Activated effector memory CD4-positive, alpha-beta T cell treated with Interleukin-2 at 50 U/mL for 16 hours (primary cell): ENCODE results near the gene IL21.
"Not testable (repeated sequence)": the region's sequence is repeated elsewhere in the genome, so short reads cannot be mapped to it uniquely, and the experiment has no call there.

Source experiments
- DNase-seq: peaks from one replicate; pipeline ENCODE4 v3.0.0-alpha.2; 2020

IL21 gene

DNA sequence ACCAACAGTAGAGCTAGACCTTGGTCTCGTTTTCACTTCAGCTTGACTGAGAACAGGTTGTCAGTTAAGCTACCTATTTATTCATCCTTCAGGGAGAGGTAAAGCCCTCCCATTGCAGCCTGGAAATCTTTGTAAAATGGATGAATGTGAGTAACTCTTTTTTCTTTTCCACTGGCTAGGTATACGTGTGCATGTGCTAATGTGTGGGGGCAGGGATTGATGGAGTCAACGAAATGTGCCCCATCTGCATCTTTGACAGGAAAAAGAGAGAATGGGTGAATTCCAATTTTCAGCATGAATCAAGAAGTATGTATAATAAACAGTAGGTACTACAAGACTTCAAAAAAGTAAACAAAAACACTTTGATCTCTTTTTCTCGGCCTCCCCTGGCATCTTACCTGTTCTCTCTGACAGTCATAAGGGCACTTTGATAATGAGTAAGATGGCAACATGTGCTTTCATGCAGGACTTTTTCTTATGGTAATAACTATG is at the start of gene IL21:
IL21 (minus strand) TSS at position 51 of the 492 bp plus-strand sequence. CDS start 55 bp downstream, outside the sequence.
- DNase-seq: no peak

DNA sequence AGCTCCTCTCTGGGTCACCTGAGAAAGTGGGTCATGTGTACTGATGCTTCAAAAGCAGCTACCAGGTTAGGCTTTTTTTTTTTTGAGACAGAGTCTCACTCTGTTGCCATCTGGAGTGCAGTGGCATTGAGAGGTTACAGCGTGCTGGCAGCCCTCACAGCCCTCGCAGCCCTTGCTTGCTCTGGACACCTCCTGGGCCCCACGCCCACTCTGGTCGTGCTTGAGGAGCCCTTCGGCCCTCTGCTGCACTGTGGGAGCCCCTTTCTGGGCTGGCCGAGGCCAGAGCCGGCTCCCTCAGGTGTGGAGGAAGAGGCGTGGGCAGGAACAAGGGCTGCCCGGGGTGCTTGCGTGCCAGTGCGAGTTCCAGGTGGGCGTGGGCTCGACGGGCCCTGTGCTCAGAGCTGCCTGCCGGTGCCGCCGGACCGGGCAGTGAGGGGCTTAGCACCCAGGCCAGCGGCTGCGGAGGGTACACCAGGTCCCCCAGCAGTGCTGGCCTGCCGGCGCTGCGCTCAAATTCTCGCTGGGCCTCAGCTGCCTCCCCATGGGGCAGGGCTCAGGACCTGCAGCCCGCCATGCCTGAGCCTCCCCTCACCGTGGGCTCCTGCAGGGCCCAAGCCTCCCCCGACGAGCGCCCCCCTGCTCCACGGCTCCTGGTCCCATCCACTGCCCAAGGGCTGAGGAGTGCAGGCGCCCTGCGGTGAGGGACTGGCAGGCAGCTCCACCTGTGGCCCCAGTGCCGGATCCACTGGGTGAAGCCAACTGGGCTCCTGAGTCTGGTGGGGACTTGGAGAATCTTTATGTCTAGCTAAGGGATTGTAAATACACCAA is 49.3 kb upstream of the IL21 start:
- DNase-seq: no peak

DNA sequence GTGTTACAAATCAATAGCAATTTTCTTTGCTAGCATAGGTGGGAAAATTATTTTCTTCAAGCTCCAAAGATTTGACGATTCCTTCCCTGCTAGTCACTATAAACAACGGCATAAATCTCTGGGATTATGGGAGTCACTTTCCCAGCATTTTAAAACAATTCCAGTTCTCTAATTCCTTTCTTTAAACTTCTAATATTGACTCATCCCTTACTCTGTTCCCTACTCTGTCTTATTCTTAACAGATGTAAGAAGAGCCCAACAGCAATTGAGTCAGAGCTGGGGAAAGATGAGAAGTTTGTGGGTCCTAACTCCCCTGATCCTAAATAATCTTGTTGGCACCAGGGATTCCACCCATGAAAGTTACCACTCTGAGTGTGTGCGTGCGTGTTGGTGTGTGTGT is 47.4 kb upstream of the IL21 start:
- no peak for DNase-seq

DNA sequence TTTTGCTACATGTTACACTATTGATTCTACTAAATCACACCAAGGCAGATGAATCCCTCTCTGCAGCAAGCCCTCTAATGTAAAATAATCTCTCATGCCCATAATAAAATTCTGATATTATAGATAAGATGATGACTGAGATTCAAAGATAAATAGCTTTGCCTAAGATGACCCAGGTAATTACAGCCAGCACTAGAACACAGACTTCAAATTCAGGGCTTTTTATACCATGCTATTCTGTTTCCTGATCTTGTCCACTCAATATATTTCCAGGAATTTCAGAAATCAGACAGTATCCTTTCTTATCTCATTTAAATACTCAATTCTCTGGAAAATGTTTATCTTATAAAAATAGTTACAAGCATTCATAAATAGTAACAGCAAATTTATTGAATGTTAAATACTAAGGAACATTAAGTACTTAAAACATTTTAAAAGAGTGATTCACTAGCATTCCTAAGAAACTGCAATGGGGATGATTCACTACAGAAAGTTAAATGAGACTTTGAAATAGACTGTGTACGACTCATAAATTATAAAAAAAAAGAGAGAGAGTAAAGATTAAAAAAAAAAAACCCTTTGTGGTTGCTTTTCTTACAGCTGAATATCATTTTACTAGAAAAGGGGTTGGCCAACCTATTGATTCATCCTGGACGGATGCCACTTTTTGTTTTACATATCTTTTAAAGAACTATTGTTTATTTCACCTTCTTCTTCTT is 45.8 kb upstream of the IL21 start:
- no peak for DNase-seq

DNA sequence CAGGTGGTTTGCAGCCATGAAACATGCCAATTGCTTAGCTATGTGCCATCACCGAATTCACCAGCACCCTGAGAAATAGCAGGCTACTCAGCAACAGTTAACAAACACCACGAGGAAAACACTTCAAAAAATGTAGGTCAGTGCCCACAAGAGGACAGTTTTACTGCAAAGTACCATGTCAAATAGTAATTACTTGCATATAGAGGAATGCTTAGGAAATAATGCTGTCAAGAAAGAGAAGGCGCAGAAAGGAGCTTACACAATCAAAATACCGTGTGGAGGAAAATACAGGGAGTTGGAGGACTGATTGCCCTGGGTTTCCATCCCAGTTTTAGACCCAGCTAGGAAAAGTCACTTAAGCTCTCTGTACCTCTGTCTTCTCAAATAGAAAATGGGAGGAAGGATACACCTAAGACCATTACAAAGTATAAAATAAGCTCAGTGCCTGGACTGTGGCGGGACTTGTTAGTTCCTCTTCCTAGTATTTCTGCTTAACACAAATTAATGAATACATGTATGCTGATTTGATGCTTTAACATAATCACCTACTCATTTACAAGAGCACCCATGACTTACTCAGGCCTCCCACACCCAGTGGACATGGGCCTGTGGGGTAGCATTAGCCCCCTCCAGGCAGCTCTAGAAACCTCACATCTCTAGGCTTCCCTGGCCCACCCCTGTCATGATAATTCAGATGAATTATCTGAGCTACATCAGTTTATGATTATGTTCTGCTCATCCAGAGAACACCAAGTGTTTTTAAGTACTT is 44.5 kb upstream of the IL21 start:
- DNase-seq: no peak

DNA sequence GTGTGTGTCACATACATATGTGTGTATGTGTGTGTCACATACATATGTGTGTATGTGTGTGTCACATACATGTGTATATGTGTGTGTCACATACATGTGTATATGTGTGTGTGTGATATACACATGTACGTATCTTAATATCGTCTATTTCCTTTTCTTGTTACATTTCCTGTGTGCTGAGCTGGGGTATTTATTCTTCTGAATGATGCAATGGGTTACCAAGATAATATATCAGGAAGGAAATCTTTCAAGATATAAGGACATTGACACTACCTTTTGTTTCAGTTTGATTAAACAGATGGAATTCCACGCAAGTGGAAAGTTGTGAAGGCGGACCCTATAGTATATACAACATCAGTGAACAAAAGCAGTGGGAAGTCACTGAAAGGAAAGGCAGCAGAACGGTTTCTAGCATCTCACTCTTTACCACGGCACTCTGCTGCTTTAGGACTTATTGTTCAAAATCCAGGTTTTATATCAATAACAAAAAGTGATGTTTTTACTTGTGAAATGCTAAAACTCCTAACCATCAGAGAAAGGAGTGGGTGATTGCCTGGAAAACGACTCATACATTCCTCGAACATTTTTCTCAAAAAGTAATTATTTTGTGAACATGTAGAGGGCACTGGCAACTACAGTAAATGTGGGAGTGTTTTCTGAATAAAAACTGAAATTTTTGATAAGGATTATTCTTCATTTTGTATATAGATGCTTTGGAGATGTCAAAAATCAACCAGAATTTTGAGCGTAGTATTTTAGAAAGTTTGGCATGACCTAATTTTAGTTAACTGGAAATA is 43.1 kb upstream of the IL21 start:
- no peak for DNase-seq

DNA sequence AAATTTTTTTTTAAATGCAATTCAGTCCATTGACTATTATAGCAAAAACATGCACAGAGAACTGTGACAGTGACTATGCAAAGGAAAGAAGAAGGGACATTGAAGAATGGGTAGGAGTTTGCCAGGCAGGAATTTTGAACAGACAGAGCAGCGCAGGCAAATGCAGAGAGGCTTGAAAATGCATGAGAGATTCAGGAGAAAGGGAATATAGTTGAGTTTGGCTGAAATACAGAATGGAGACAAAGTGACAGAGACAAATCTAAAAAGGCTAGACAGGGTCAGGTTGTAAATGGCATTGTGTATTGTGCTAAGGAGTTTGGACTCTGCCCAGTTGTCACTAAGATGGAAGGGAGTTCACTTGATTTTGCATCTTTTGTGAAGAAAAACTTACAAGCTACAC is 42.4 kb upstream of the IL21 start:
- DNase-seq: no peak

DNA sequence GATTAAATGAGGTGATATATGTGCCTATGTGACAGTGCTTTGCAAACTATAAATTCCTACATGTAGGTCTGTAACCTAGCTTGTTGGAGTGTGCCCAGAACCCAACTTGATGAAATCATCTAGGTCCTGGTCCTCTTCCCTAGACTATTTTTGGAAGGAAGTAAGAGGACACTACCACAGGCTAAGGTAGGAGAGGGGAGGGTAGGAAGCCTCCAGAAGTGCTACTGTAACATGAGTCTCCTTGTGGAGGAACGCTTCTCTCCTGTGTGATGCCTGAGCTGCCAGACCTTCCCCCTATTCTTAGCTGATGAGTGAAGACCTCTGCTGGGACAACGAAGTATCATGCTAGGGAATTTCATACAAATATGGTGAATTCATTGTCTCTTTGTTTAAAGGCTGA is 41.8 kb upstream of the IL21 start:
- no peak for DNase-seq

DNA sequence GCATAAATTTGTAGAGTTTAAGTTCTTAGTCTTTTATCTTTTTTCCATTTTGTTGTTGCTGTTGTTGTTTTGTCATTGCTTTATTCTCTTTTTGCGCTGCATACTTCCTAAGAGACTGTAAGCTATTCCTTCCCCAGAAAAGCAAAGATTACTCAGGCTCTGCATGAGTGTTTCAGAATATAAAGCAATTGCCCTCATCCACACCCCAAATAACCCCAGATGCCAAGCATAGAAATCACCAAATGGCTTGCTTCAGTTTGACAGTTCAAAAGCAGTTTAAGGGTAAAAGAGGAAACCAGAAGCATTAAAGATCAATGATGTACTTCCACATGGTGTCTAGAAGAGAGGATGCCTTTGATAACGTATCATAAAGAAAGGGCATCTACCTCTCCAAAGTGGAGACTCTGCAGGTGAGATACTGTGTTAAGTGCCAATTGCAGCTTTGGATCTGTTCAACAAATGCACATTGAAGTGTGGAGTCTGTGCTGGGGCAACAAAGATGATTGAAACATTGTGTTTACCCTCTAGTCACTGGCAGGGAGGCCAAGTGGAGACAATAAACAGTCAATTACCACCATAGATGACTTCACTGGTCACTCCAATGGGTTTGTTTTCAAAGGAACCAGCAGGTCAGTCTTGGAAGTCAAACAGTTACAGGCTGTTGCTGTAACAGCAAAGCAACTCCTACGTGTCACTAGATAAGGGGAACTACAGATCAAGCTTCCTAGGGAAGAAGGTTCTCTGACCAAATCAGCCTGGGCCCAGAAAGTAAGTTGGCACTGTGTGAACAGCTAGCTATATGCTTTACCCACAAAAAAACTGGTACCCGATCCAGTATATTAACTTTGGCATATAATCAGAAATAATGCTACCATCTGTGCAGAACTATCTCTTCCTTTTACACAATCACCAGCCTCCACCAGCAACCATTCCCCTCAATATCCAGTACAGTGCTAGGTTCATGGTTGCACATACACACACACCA is 40.6 kb upstream of the IL21 start:
- no peak for DNase-seq

DNA sequence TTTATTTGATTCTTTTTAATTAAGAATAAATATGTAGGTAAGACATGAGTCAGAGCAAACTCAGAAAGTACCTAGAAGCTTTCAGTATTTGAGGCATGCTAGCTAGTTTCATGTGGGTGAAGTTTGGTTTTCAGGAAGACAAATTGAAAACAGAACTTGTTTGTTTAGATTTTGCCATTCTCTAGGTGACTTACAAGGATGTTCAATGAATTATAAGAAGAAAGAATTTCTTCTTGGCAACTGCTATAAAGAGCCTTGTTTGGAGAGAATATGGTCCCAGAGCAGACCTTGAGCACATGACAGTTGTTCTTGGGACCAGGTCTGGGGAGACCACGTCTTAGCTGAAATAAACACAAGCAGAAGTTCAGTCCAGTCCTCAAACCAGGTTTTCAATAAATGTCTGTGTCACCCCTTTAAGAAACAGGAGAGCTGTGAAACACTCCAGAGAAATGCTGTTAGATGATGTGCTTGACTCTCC is 38.0 kb upstream of the IL21 start:
- no peak for DNase-seq

DNA sequence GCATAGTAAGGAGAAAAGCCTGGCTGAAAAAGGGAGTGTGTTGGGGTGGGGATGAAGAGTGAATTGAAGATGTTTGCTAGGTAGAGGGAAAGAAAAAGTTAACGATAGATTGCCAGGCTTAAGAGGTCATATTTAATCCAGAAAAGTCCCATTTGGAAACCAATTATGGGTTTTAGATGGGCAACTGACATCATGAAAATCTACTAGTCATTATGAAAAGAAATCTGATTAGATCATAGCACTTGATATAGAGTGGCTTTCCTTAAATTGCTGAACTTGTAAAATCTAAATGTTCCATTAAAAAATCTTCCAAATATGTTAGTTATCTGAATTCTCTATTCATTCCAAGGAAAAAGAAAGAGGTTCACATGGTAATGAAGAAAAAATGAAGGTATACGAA is 37.5 kb upstream of the IL21 start:
- DNase-seq: no peak

DNA sequence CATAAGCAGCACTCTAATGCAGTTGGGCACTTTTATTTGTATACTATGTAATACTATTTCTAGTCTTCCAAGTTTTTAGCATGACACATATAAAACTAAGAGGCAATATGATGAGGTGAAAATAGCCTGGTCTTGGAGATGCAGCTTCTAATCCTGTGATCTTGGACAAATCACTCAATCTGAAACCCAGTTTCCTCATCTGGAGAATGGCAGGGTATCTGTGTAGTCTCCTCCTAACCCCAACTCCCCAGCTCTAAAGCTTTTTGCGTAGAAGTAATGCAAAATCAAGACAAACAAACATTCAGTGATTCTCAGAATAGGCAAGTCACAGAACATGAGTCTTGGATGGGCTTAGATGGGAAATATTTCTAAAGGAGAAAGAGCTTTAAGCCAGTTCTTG is 36.7 kb upstream of the IL21 start:
- DNase-seq: no peak

DNA sequence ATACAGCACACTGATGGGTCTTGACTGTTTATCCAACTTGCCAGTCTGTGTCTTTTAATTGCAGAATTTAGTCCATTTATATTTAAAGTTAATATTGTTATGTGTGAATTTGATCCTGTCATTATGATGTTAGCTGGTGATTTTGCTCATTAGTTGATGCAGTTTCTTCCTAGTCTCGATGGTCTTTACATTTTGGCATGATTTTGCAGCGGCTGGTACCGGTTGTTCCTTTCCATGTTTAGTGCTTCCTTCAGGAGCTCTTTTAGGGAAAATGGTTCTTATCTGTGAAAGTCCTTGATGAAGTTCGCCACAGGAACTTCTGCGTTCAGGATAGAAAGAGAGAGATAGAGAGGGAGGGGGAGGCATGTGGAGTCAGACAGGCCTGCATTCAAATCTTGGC is 35.7 kb upstream of the IL21 start:
- DNase-seq: not testable (repeated sequence)

DNA sequence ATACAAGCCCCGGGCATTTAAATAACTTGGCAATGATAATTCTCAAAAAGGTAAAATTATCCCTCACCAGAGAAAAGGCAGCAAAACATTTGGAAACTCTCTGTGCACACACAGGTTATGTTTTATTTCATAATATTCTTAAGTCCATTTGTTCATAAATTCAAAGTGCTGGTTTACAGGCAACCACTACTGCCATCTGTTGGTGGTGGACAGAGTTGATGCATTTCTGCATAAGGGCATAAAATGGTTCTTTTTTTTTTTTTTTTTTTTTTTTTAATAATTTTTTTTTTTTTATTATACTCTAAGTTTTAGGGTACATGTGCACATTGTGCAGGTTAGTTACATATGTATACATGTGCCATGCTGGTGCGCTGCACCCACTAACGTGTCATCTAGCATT is 31.5 kb upstream of the IL21 start:
- DNase-seq: no peak

DNA sequence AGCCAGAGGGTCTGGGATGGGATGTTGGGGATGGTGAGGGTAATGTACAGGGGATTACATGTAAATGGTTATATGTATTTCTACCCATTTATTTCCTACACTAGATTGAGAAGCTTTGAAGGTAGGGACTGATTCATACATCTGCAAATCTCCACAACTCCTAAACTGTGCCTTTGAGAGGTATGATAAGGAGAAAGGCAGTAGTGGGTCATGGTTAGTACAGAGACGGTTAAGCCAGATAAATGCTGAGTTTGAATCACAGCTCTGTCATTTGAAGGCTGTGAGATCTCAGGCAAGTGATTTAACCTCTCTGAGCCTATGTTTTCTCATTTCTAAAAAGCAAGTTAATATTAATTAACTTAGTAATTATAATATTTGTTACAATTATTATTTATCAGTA is 29.3 kb upstream of the IL21 start:
- no peak for DNase-seq

DNA sequence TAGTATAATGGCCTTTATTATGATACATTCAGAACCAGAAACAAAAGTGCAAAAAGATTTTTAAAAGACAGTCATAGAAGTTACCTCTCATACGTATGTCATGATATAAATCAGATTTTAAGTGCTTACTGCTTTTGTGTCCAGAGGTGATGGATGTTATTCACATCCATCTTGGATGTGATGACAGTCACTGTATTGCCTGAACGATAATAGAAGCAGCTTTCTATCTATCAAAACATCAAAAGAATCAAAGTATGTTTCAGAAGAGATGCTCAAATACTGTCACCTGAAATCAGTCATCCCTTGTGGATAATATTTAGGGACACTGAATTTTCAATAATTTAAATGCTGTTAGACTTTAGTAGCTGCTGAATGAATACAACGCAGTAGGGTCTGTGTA is 26.8 kb upstream of the IL21 start:
- no peak for DNase-seq

DNA sequence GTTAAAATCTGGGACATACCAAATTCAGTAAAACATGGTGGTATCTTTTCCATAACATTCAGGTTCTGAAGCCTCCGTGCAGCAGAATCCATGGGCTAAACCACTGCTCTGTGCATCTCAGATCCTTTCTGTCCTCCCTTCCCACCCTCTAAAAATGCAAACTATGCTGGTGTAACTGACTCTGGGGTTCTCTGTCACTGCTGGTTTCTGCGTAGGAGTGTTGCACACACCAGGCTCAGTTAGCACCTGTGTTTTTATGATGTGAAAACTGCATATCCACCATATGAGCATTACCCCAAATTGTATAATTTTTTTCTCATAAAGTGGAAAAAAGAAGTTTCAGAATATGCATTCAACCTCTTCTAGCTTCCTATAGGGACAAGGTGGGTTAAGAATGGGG is 22.4 kb upstream of the IL21 start:
- DNase-seq: no peak

DNA sequence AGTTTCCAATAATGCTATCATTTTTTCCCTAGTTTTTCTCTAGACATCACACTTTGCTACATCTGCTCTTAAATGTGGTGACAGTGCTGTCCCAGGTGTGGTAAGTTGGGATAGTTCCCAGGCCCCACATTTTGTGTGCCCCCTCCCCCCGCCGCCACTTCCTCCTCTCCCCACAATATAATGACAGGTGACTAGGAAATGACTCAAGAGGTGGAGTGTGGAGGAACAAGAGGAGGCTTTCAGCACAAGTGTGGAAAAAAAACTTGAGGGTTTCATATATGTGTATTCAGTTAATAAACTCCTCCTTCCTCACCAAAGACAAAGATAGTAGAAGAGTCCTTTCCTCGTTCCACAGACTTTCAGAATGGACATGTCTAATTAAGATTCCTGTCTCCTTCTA is 18.3 kb upstream of the IL21 start:
- DNase-seq: no peak

DNA sequence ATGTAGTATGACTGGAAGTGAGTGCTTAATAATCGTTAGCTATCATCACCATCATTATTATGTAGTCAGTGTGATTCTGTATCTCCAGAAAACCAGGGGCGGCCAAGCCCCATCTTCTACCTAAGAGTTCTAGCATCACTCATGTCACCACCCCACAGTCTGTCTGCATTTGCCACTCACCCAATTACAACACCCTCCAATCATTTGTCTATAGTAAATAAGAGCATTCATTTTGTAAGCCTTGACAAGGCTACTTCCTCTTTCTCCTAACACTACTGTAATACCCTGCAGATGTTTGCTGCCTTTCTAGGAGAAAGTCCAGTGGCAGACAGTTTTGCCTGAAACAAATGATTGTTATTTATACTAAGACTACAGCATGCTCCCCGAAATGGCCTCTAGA is 15.8 kb upstream of the IL21 start:
- DNase-seq: no peak

DNA sequence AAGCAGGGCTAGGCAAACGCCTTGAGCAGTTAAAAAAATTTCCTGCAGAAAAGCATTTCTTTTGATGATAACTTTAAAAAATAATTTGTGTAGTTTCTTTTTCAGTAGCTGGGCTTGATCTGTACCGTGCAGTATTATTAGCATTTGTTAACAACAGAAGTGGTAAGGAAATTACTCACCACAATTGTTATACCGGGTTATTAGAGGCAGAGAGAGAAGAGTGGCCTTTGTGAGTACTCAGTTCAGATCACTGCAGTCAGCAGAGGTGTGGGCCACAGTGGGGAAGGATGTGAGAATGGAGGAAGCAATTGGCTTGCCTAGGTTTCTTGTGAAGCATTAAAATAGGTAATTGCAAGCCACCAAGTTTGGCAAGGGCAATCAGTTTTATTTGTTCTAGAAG is 14.3 kb upstream of the IL21 start:
- no peak for DNase-seq

DNA sequence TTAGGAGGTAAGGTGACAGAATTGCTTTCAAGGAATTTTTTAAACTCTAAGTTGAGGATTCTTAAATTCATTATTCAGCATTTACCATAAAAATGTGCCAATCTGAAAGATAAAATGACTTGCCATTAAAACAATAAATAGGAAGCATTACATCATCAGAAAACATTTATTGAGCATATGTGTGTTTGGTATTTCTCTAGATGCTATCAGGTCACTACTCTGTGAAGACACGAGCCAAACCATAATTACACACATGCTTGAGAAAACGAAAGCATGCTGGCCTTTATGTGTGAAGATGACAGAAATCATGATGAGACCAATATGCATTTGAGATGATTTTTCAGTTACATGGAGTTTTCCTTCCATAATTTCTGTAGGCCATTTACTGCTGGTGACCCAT is 12.3 kb upstream of the IL21 start:
- DNase-seq: no peak
